Measurements from ENCODE around the gene FBN2. TPM values are rescaled to one million over a fixed set of nuclear protein-coding genes. Genes with fewer than 3 reads are reported as not detected.

FBN2 gene
- total and polyA plus RNA-seq, 7 donors, result 0.23 to 2.0 (median 0.51) TPM; not detected in 1

DNA sequence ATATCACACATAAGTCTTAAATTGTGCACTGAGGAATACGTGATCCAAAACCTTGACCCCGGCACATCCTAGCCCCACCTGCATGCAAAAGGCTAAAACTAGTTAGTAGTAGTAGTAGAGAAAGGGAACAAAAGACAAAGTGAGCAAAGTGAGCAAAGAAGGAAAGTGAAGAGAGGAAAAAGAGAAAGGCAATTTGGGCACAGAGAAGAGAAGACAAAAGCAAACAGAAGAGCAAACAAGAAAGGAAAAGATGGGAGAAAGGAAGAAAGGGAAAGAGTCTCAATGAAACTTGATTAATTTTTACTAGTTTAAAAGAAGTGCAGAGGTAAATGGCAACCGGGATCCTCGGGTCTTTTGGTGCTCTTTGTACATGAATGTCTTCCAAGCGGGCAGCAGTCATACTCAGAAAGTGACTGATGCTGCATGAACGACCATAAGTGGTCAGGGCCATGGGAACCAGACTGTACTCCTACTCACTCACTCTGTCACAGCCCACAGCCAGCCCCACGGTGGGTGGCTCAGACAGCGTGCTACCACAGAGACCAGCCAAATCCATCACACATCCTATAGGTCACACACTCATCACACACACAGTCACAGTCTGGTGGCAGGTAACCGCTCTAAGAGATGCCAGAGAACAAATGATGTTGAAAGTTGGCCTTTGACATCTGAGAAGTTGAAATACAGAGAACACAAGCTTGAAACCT, 203.9 kb downstream of the FBN2 start:
- WGBS, 2 donors, result 86 to 91% methylated on average over 9 of the region's 9 CpGs
- intact Hi-C loops (cut with DNase I), result no loop called here
- Histone ChIP-seq H3K27ac (no peak overlapping the region), H3K27me3 (no peaks in the 10 kb centered on the region), H3K36me3 (no peaks in the 10 kb centered on the region), H3K4me1 (no peaks in the 10 kb centered on the region), H3K9me3 (no peaks in the 10 kb centered on the region), H3K4me3 (no peak overlapping the region)
- TF ChIP-seq POLR2AphosphoS5 (IDR thresholded peaks at IDR 0.05), result no peak
- no peak for TF ChIP-seq EP300 (IDR thresholded peaks at IDR 0.05)
- TF ChIP-seq, protein P1, sequence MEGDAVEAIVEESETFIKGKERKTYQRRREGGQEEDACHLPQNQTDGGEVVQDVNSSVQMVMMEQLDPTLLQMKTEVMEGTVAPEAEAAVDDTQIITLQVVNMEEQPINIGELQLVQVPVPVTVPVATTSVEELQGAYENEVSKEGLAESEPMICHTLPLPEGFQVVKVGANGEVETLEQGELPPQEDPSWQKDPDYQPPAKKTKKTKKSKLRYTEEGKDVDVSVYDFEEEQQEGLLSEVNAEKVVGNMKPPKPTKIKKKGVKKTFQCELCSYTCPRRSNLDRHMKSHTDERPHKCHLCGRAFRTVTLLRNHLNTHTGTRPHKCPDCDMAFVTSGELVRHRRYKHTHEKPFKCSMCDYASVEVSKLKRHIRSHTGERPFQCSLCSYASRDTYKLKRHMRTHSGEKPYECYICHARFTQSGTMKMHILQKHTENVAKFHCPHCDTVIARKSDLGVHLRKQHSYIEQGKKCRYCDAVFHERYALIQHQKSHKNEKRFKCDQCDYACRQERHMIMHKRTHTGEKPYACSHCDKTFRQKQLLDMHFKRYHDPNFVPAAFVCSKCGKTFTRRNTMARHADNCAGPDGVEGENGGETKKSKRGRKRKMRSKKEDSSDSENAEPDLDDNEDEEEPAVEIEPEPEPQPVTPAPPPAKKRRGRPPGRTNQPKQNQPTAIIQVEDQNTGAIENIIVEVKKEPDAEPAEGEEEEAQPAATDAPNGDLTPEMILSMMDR (IDR thresholded peaks at IDR 0.05), result no peak
- TF ChIP-seq POLR2A (IDR thresholded peaks at IDR 0.05), result no peak
- no peak for DNase-seq

DNA sequence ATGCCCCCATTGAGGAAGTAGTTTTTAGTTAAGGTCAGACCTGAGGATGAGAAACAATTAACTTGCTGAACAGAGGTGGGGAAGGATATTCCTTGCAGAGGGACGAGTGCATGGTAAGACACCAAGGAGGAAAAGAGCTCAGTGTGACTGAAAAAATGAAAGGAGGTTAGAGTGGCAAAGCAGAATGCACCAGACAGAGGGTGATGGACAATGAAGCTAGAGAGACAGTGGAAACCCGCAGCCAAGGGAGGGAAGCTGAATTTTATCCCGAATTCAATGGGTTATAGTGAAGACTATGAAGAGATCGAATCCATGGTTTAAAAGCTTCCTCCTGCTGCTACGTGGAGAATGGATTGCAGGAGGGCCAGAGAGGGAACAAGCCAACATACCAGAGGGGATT, 206.8 kb downstream of the FBN2 start:
- Histone ChIP-seq H3K27ac (no peak overlapping the region), H3K9me3 (no peaks in the 10 kb centered on the region), H3K36me3 (no peaks in the 10 kb centered on the region), H3K4me1 (peaks cover 0 to 8% (median 3%) of the 10 kb centered on the region in 4 donors), H3K27me3 (no peaks in the 10 kb centered on the region), H3K4me3 (no peak overlapping the region)
- no peak for DNase-seq
- intact Hi-C loops (cut with DNase I), result no loop called here
- WGBS, 2 donors, result 87 to 89% methylated on average over 5 of the region's 5 CpGs
- no peak for TF ChIP-seq EP300 (IDR thresholded peaks at IDR 0.05)
- TF ChIP-seq, protein P1 (IDR thresholded peaks at IDR 0.05), result no peak
- no peak for TF ChIP-seq POLR2AphosphoS5 (IDR thresholded peaks at IDR 0.05)
- no peak for TF ChIP-seq POLR2A (IDR thresholded peaks at IDR 0.05)

DNA sequence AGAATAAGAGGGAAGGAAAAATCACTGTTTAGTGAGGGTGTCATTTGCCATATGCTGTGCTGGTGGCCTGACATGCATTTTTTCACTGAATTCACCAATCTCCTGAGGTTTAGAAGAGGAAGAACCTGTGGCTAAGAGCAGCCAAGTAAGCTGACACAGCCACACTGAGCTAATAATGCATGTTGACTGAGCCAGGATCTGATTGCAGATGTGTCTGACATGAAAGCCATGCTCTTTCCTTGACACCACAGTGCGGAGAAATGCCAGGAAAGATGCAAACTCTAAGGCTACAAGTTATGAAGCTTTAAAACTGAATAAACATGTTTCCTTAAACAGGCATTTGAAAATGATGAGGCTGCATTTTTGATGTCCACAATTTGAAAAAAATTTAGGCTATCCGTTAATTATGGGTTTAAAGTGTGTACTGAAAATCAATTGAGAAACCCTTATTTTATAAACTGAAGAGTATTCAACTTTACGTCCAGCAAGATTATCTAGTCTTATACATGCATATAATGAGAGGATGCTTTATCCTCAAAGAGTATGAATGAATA, 208.6 kb downstream of the FBN2 start:
- DNase-seq, result no peak
- Histone ChIP-seq H3K27ac (no peak overlapping the region), H3K36me3 (no peaks in the 10 kb centered on the region), H3K27me3 (no peaks in the 10 kb centered on the region), H3K9me3 (no peaks in the 10 kb centered on the region), H3K4me3 (no peak overlapping the region), H3K4me1 (peaks cover 0 to 8% (median 3%) of the 10 kb centered on the region in 4 donors)
- intact Hi-C loops (cut with DNase I), result no loop called here
- no peak for TF ChIP-seq POLR2A (IDR thresholded peaks at IDR 0.05)
- TF ChIP-seq EP300 (IDR thresholded peaks at IDR 0.05), result no peak
- TF ChIP-seq, protein P1 (IDR thresholded peaks at IDR 0.05), result no peak
- 89 to 92% methylated on average over 3 of the region's 3 CpGs for WGBS, 2 donors

DNA sequence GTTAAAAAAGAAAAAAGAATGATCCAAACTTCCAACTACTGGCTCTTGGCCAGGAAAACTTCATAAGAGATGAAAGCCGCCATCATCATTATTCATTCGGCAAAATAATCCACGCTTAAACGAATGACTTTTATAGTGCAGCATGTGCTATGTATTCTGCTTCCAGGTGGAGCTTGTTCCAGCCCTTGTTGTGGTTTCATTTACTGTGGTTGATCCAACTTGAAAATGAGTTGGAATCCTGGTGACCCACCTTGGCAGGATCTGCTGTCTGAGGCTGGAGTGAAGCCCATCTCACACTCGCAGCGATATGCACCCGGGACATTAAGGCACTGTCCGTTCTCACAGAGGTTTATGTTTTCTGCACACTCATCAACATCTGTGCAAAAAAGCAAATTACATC, 209.6 kb downstream of the FBN2 start:
- WGBS, 2 donors, result 83 to 92% methylated on average over 8 of the region's 8 CpGs
- intact Hi-C loops (cut with DNase I), result no loop called here
- H3K9me3 ChIP-seq, result no peaks in the 10 kb centered on the region
- H3K27me3 ChIP-seq, result no peaks in the 10 kb centered on the region
- no peak overlapping the region for H3K4me3 ChIP-seq
- peaks cover 0 to 8% (median 3%) of the 10 kb centered on the region in 4 donors for H3K4me1 ChIP-seq
- TF ChIP-seq POLR2AphosphoS5 (IDR thresholded peaks at IDR 0.05) (no peak), POLR2A (IDR thresholded peaks at IDR 0.05) (no peak), EP300 (IDR thresholded peaks at IDR 0.05) (no peak)
- TF ChIP-seq, protein P1 (IDR thresholded peaks at IDR 0.05), result no peak
- H3K27ac ChIP-seq, result no peak overlapping the region
- H3K36me3 ChIP-seq, result no peaks in the 10 kb centered on the region
- no peak for DNase-seq
